Measurements from ENCODE around the gene ZSCAN20.

GRCh38 chr1:33473900-33474299, 1.5 kb downstream of the ZSCAN20 start:
- TF ChIP-seq CTCF (IDR thresholded peaks at IDR 0.05) = no peak
- TF ChIP-seq POLR2A (IDR thresholded peaks at IDR 0.05) = no peak

All from uterus (tissue), 2 donors.